Measurements from ENCODE around the gene TGFB1. TPM values are rescaled to one million over a fixed set of nuclear protein-coding genes. Genes with fewer than 3 reads are reported as not detected.
A peak's percentile ranks its signal among the peaks of the same experiment; 100 is the strongest.

The TGFB1 gene
- polyA plus RNA-seq, 1 donor (not counting 4 experiments of a cell fraction or from before 2014, with no cell fraction given) = 5.8 TPM

GRCh38 chr19:41376998-41377365 is 23.3 kb upstream of the TGFB1 start:
- Histone ChIP-seq H4K20me1 (ENCODE audit: control insufficient read depth, extremely low read depth, insufficient read depth, low read length) (no peaks in the 10 kb centered on the region), H3K27ac (ENCODE audit: control insufficient read depth, insufficient read depth, low read length) (peak overlapping the region; percentile 70), H3K79me2 (ENCODE audit: control insufficient read depth, insufficient read depth, low read length) (no peaks in the 10 kb centered on the region), H3K4me2 (ENCODE audit: control insufficient read depth, extremely low read depth, insufficient read depth, low read depth, low read length) (peak overlapping the region; percentile 98), H3K27me3 (ENCODE audit: control insufficient read depth, extremely low read depth, insufficient read depth, low read length) (no peaks in the 10 kb centered on the region), H3K4me3 (ENCODE audit: control insufficient read depth in 2 of 3, extremely low read depth in 1 of 3, insufficient read depth in 2 of 3, low read depth in 1 of 3, low read length in 3 of 3) (peak overlapping the region; percentile 55 to 78 (median 73)), H3K36me3 (ENCODE audit: control insufficient read depth in 2 of 2, extremely low read depth in 1 of 2, insufficient read depth in 2 of 2, low read length in 2 of 2) (peaks cover 0 to 2% of the 10 kb centered on the region in 2 experiments), H3K9me1 (ENCODE audit: control insufficient read depth, extremely low read depth, insufficient read depth, low read length) (no peaks in the 10 kb centered on the region), H3K9me3 (ENCODE audit: control insufficient read depth, low read depth, low read length) (no peaks in the 10 kb centered on the region), H2AFZ (ENCODE audit: control insufficient read depth, low read length) (peak overlapping the region; percentile 89), H3K9ac (ENCODE audit: control insufficient read depth, extremely low read depth, insufficient read depth, low read length) (peak overlapping the region; percentile 79), H3K4me1 (ENCODE audit: control insufficient read depth, extremely low read depth, insufficient read depth, low read length) (peaks cover 22% of the 10 kb centered on the region)
- DNase-seq (ENCODE audit: low read depth, low spot score) (no peak), FAIRE-seq (peak; percentile 59)
- no peak for TF ChIP-seq EZH2 (IDR thresholded peaks at IDR 0.05; ENCODE audit: low read length)
- no peak for TF ChIP-seq CTCF (optimal IDR thresholded peaks at IDR 0.05 in 1 of 3, IDR thresholded peaks at IDR 0.05 in 1 of 3, conservative IDR thresholded peaks at IDR 0.05 in 1 of 3; ENCODE audit: extremely low read depth in 1 of 3, insufficient read depth in 2 of 3, low read length in 3 of 3)
- dilution Hi-C loops (cut with MboI; ENCODE audit: extremely low pct_ligation_motif_present, low sequenced_read_pairs) = no loop called here

GRCh38 chr19:41376241-41376997 is 22.7 kb upstream of the TGFB1 start, which contains the start of gene TMEM91:
Gene TMEM91, plus strand, starts transcription at chr19:41376533. Its CDS starts 1,777 bp downstream, at chr19:41378310.
- Histone ChIP-seq H3K27me3 (ENCODE audit: control insufficient read depth, extremely low read depth, insufficient read depth, low read length) (no peaks in the 10 kb centered on the region), H2AFZ (ENCODE audit: control insufficient read depth, low read length) (peak within 1 kb of the TSS; percentile 89), H3K9me3 (ENCODE audit: control insufficient read depth, low read depth, low read length) (no peaks in the 10 kb centered on the region), H3K9ac (ENCODE audit: control insufficient read depth, extremely low read depth, insufficient read depth, low read length) (peak within 1 kb of the TSS; percentile 79), H3K79me2 (ENCODE audit: control insufficient read depth, insufficient read depth, low read length) (no peaks in the 10 kb centered on the region), H3K27ac (ENCODE audit: control insufficient read depth, insufficient read depth, low read length) (peak within 1 kb of the TSS; percentile 70), H3K9me1 (ENCODE audit: control insufficient read depth, extremely low read depth, insufficient read depth, low read length) (no peaks in the 10 kb centered on the region), H3K4me1 (ENCODE audit: control insufficient read depth, extremely low read depth, insufficient read depth, low read length) (peaks cover 22% of the 10 kb centered on the region), H4K20me1 (ENCODE audit: control insufficient read depth, extremely low read depth, insufficient read depth, low read length) (no peaks in the 10 kb centered on the region), H3K36me3 (ENCODE audit: control insufficient read depth in 2 of 2, extremely low read depth in 1 of 2, insufficient read depth in 2 of 2, low read length in 2 of 2) (peaks cover 0 to 2% of the 10 kb centered on the region in 2 experiments), H3K4me2 (ENCODE audit: control insufficient read depth, extremely low read depth, insufficient read depth, low read depth, low read length) (peak within 1 kb of the TSS; percentile 98), H3K4me3 (ENCODE audit: control insufficient read depth in 2 of 3, extremely low read depth in 1 of 3, insufficient read depth in 2 of 3, low read depth in 1 of 3, low read length in 3 of 3) (peak within 1 kb of the TSS; percentile 55 to 78 (median 73))
- FAIRE-seq (peak; percentile 23), DNase-seq (ENCODE audit: low read depth, low spot score) (no peak)
- TF ChIP-seq EZH2 (IDR thresholded peaks at IDR 0.05; ENCODE audit: low read length) = no peak
- dilution Hi-C loops (cut with MboI; ENCODE audit: extremely low pct_ligation_motif_present, low sequenced_read_pairs) = no loop called here
